Measurements from ENCODE around the gene WDR64.

- TF ChIP-seq CTCF (IDR thresholded peaks at IDR 0.05; ENCODE audit: poor library complexity) (no peak), EZH2phosphoT487 (IDR thresholded peaks at IDR 0.05; ENCODE audit: low read depth, severe bottlenecking, unreplicated experiment) (no peak), EZH2 (IDR thresholded peaks at IDR 0.05; ENCODE audit: borderline replicate concordance) (no peak)
Measured at GRCh38 chr1:241682921-241683320, 30.8 kb downstream of the WDR64 start.

Data from hepatocyte (in vitro differentiated cells).